Neural cell (in vitro differentiated cells): Measurements from ENCODE around the gene SDHAF2. TPM values are rescaled to one million over a fixed set of nuclear protein-coding genes. Genes with fewer than 3 reads are reported as not detected.

ENCODE experiments used
- H2AFZ ChIP-seq: fragments of 200-600, 300-800 bp; sonication (generic), shearing (Covaris generic); 2 replicates; pipeline ENCODE4 v1.6.0; 2014; ENCODE audit warnings: low read depth, mild to moderate bottlenecking, antibody characterized with exemption, low read length, moderate library complexity
- H3F3A ChIP-seq: fragments of 200-600 bp; shearing (Covaris generic); 2 replicates; pipeline ENCODE4 v1.6.1; 2016; ENCODE audit warnings: mild to moderate bottlenecking, moderate library complexity, mixed read lengths, antibody characterized with exemption, low read length; ENCODE audit not compliant: insufficient read depth, poor library complexity, severe bottlenecking
- H3K27ac ChIP-seq: fragments of 200-600, 300-800 bp; sonication (generic), shearing (Covaris generic); 2 replicates; pipeline ENCODE4 v1.5.1; 2014; ENCODE audit warnings: mild to moderate bottlenecking, low read length, moderate library complexity
- H3K27me3 ChIP-seq: fragments of 300-800, 200-600 bp; sonication (generic), shearing (Covaris generic); 2 replicates; pipeline ENCODE4 v1.6.0; 2014; ENCODE audit warnings: mild to moderate bottlenecking, low read depth, low read length, moderate library complexity; ENCODE audit not compliant: insufficient read depth
- H3K36me3 ChIP-seq: fragments of 300-800, 200-600 bp; sonication (generic), shearing (Covaris generic); 2 replicates; pipeline ENCODE4 v1.5.1; 2014; ENCODE audit warnings: mild to moderate bottlenecking, antibody characterized with exemption, low read length, moderate library complexity; ENCODE audit not compliant: insufficient read depth
- H3K4me2 ChIP-seq: fragments of 300-800, 200-600 bp; sonication (generic), shearing (Covaris generic); 2 replicates; pipeline ENCODE4 v1.6.0; 2014; ENCODE audit warnings: mild to moderate bottlenecking, low read length
- H3K4me3 ChIP-seq: fragments of 300-800, 200-600 bp; sonication (generic), shearing (Covaris generic); 2 replicates; pipeline ENCODE4 v1.5.1; 2014; ENCODE audit warnings: mild to moderate bottlenecking, low read length, moderate library complexity
- H3K79me2 ChIP-seq: fragments of 200-600 bp; shearing (Covaris generic); replicated peaks from 2 replicates; pipeline ENCODE4 v1.6.0; 2014; ENCODE audit warnings: mild to moderate bottlenecking, low read length, moderate library complexity; ENCODE audit not compliant: insufficient read depth
- H3K9ac ChIP-seq: fragments of 300-800, 200-600 bp; sonication (generic), shearing (Covaris generic); 2 replicates; pipeline ENCODE4 v1.6.1; 2016; ENCODE audit warnings: mild to moderate bottlenecking, low read length, mixed read lengths
- H3K9me2 ChIP-seq: fragments of 200-600 bp; shearing (Covaris generic); 2 replicates; pipeline ENCODE4 v1.6.1; 2016; ENCODE audit warnings: mild to moderate bottlenecking, low read length, mixed read lengths; ENCODE audit not compliant: insufficient read depth
- H3K9me3 ChIP-seq: fragments of 200-600, 300-800 bp; sonication (generic), shearing (Covaris generic); 2 replicates; pipeline ENCODE4 v1.6.1; 2016; ENCODE audit warnings: mild to moderate bottlenecking, mixed run types, low read length, moderate library complexity, mixed read lengths
- H4K20me1 ChIP-seq: fragments of 200-600 bp; shearing (Covaris generic); 2 replicates; pipeline ENCODE4 v1.6.1; 2016; ENCODE audit warnings: mild to moderate bottlenecking, mixed run types; ENCODE audit not compliant: insufficient read depth
- CTCF ChIP-seq: fragments of 450-650 bp; IDR thresholded peaks from 2 replicates; pipeline ENCODE4 v1.5.1; 2014; ENCODE audit warnings: antibody characterized with exemption, mild to moderate bottlenecking, moderate library complexity; ENCODE audit not compliant: poor library complexity, severe bottlenecking
- EP300 ChIP-seq: fragments of 450-650 bp; conservative IDR thresholded peaks from 2 replicates; pipeline ENCODE4 v1.6.1; 2014; ENCODE audit warnings: antibody characterized with exemption, mild to moderate bottlenecking, moderate library complexity; ENCODE audit not compliant: poor library complexity, severe bottlenecking
- EZH2 ChIP-seq: fragments of 200-600, 300-800 bp; shearing (Covaris generic), sonication (generic); IDR thresholded peaks from 2 replicates; pipeline ENCODE4 v1.6.1; 2014; ENCODE audit warnings: antibody characterized with exemption, low read length, borderline replicate concordance, mild to moderate bottlenecking; ENCODE audit not compliant: insufficient read depth, poor library complexity, severe bottlenecking
- MXI1 ChIP-seq: fragments of 450-650 bp; conservative IDR thresholded peaks from 2 replicates; pipeline ENCODE4 v1.6.1; 2014; ENCODE audit warnings: antibody characterized with exemption, mild to moderate bottlenecking; ENCODE audit not compliant: poor library complexity, severe bottlenecking
- POLR2AphosphoS5 ChIP-seq: IDR thresholded peaks from 2 replicates; pipeline ENCODE4 v1.6.1; 2012
- RAD21 ChIP-seq: fragments of 450-650 bp; conservative IDR thresholded peaks from 2 replicates; pipeline ENCODE4 v1.6.1; 2014; ENCODE audit warnings: antibody characterized with exemption, mild to moderate bottlenecking, moderate library complexity
- REST ChIP-seq: IDR thresholded peaks from 2 replicates; pipeline ENCODE4 v1.6.1; 2012; ENCODE audit warnings: borderline replicate concordance
- SMC3 ChIP-seq: fragments of 450-650 bp; conservative IDR thresholded peaks from 2 replicates; pipeline ENCODE4 v1.6.1; 2014; ENCODE audit warnings: antibody characterized with exemption, mild to moderate bottlenecking, moderate library complexity; ENCODE audit not compliant: poor library complexity
- TAF1 ChIP-seq: IDR thresholded peaks from 2 replicates; pipeline ENCODE4 v1.6.1; 2012; ENCODE audit warnings: low read depth
- polyA plus RNA-seq: library from polyadenylated mRNA; depleted of rRNA; stranded (reverse); fragments of >200 nt; gene quantifications from 2 replicates; pipeline ENCODE4 v1.2.3, GENCODE V29; 2014

SDHAF2 gene
- polyA plus RNA-seq, 1 donor from 2014 or later: 54.5 TPM

DNA sequence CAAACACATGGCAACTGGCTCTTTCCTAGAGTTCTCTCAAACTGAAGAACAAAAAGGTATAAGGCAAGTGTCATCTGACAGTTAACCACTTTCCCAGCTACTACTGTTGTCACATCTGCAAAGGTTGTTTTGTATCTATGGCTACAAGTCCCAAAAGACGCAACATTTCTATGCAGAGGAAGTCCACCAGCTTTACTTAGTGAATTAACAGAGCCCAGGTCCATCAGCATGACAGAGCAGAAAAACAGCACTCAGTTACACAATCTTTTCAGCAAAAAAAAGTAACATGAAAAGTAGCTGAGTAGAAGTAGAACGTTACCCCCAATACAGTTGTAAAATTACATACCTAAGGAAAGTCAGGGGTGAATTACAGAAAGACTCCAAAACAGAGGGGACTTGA, 12.3 kb upstream of the SDHAF2 start:
- no peak overlapping the region for H3K4me3 ChIP-seq
- H3K9me3 ChIP-seq: no peaks in the 10 kb centered on the region
- H3K27ac ChIP-seq: no peak overlapping the region
- H3F3A ChIP-seq: no peaks in the 10 kb centered on the region
- no peak overlapping the region for H2AFZ ChIP-seq
- no peaks in the 10 kb centered on the region for H3K27me3 ChIP-seq
- no peaks in the 10 kb centered on the region for H3K9me2 ChIP-seq
- H4K20me1 ChIP-seq: no peaks in the 10 kb centered on the region
- no peak overlapping the region for H3K9ac ChIP-seq
- H3K79me2 ChIP-seq: peaks cover 11% of the 10 kb centered on the region
- peaks cover 14% of the 10 kb centered on the region for H3K36me3 ChIP-seq
- no peak overlapping the region for H3K4me2 ChIP-seq
- TF ChIP-seq CTCF (no peak), RAD21 (no peak), EZH2 (no peak), POLR2AphosphoS5 (no peak), SMC3 (no peak), REST (no peak), TAF1 (no peak), MXI1 (no peak), EP300 (no peak)

DNA sequence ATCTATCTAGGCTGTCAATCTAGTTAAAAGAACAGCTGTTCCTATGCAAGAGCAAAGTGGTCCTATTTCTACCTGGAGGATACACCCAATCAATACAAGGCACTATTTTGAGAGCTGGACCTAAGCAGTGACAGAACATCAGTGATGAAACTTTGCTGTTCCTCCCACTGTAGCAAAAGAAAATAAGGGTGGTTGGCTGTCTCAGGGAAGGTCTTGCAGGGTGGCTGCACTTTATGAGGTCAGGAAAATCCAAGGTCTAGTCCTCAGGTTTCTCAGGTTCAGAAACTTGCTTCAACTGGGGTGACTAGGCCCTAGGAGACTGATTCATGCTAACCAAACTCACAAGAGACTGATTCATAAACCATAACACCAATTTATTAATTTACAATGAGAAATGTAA, 11.8 kb upstream of the SDHAF2 start:
- no peak overlapping the region for H3K4me3 ChIP-seq
- H3K4me2 ChIP-seq: no peak overlapping the region
- H3K79me2 ChIP-seq: peaks cover 11% of the 10 kb centered on the region
- no peak overlapping the region for H3K9ac ChIP-seq
- peaks cover 14% of the 10 kb centered on the region for H3K36me3 ChIP-seq
- no peaks in the 10 kb centered on the region for H4K20me1 ChIP-seq
- no peak overlapping the region for H3K27ac ChIP-seq
- H3F3A ChIP-seq: no peaks in the 10 kb centered on the region
- no peak for TF ChIP-seq TAF1
- no peak for TF ChIP-seq EZH2
- no peak for TF ChIP-seq REST
- no peak for TF ChIP-seq POLR2AphosphoS5
- TF ChIP-seq RAD21: no peak
- no peak for TF ChIP-seq EP300
- no peak for TF ChIP-seq MXI1
- no peak for TF ChIP-seq CTCF
- no peaks in the 10 kb centered on the region for H3K9me3 ChIP-seq
- H2AFZ ChIP-seq: no peak overlapping the region
- no peaks in the 10 kb centered on the region for H3K27me3 ChIP-seq
- no peaks in the 10 kb centered on the region for H3K9me2 ChIP-seq
